Measurements from ENCODE around the gene THSD8. TPM values are rescaled to one million over a fixed set of nuclear protein-coding genes. Genes with fewer than 3 reads are reported as not detected.

THSD8 gene
- total and polyA plus RNA-seq, 2 of the 8 experiments (the other 6 are each of a cell fraction or from before 2014, with no cell fraction given), result 8.2 to 42.3 TPM

DNA sequence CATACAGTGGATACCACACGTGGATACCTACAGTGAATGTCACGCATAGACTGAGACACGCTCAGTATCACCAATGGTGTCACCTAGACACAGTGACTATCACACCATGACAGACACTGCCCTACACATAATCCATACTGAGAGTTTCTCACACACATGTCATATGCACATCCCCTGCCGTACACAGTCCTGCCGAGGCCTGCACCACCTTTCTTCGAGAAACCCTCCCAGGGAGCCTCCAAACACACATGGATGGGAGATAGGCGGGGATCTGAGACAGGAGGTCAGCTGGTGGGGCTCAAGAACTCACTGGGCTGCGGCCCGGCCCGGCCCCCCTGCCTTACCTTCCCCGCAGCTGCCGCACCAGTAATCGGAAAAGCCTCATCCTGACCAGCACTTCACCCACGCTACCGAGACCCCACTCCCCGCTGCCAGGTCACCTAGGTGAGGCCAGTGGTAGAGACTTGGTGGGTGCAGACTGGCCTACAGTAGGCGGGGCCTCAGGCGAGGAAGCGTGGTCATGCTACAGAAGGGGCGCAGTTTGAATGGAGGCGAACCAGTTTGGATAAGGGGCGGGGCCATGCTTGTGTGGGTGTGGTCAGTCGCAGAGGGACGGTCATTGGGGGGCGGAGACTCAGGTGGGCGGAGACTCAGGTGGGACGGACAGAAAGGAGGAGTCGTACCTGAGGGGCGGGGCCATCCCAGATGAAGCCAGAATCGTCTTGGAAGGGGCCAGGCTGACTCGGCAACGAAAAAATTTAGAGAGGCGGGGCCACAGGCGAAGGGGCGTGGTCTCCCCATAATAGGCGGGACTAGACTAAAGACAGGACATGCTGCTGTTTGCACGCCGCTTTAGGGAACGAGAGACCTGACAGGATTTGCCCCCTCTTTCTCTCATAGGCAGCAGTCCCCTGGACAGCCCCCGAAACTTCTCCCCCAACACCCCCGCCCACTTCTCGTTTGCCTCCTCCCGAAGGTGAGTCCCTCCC, 38.5 kb downstream of the THSD8 start (continued):
- TF ChIP-seq CTCF (IDR thresholded peaks at IDR 0.05; ENCODE audit: control extremely low read depth in 1 of 3, insufficient read depth in 1 of 3, low read depth in 1 of 3, low read length in 3 of 3), result no peak
- peak; percentile 74 for TF ChIP-seq CREB1 (IDR thresholded peaks at IDR 0.05)
- TF ChIP-seq TAF1 (IDR thresholded peaks at IDR 0.05; ENCODE audit: low read depth, low read length), result peak; percentile 11; the same call in 1 of the 2 replicates
- TF ChIP-seq SIX5 (IDR thresholded peaks at IDR 0.05; ENCODE audit: low read depth, low read length), result no peak

Measured in H1 (cell line).